MM.1S (cell line): Measurements from ENCODE around the gene NMRAL1.

Source experiments
- EZH2 ChIP-seq: fragments of 300-600 bp; sonication (generic); optimal IDR thresholded peaks from 2 replicates; pipeline ENCODE3; 2017; ENCODE audit warnings: low read depth, mild to moderate bottlenecking, antibody characterized with exemption, low read length, mixed read lengths
- EZH2phosphoT487 ChIP-seq: fragments of 300-600 bp; sonication (generic); IDR thresholded peaks from 2 replicates; pipeline ENCODE4 v1.6.1; 2018; ENCODE audit warnings: antibody characterized with exemption, low read length
- TF ChIP-seq, protein P1 (sequence below): fragments of 300-600 bp; sonication (generic); IDR thresholded peaks from 2 replicates; pipeline ENCODE4 v1.5.1; 2016; ENCODE audit warnings: antibody characterized with exemption, low read length, mixed read lengths

GRCh38 chr16:4412159-4412558, 62.3 kb downstream of the NMRAL1 start:
- TF ChIP-seq, protein P1, sequence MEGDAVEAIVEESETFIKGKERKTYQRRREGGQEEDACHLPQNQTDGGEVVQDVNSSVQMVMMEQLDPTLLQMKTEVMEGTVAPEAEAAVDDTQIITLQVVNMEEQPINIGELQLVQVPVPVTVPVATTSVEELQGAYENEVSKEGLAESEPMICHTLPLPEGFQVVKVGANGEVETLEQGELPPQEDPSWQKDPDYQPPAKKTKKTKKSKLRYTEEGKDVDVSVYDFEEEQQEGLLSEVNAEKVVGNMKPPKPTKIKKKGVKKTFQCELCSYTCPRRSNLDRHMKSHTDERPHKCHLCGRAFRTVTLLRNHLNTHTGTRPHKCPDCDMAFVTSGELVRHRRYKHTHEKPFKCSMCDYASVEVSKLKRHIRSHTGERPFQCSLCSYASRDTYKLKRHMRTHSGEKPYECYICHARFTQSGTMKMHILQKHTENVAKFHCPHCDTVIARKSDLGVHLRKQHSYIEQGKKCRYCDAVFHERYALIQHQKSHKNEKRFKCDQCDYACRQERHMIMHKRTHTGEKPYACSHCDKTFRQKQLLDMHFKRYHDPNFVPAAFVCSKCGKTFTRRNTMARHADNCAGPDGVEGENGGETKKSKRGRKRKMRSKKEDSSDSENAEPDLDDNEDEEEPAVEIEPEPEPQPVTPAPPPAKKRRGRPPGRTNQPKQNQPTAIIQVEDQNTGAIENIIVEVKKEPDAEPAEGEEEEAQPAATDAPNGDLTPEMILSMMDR: no peak
- TF ChIP-seq EZH2: no peak
- TF ChIP-seq EZH2phosphoT487: no peak
